ENCODE data around the gene CLIC5. TPM values are rescaled to one million over a fixed set of nuclear protein-coding genes. Genes with fewer than 3 reads are reported as not detected.

CLIC5 gene
- total and polyA plus RNA-seq, 2 of the 8 experiments (the other 6 are each of a cell fraction or from before 2014, with no cell fraction given) = 0.12 to 0.15 TPM

DNA sequence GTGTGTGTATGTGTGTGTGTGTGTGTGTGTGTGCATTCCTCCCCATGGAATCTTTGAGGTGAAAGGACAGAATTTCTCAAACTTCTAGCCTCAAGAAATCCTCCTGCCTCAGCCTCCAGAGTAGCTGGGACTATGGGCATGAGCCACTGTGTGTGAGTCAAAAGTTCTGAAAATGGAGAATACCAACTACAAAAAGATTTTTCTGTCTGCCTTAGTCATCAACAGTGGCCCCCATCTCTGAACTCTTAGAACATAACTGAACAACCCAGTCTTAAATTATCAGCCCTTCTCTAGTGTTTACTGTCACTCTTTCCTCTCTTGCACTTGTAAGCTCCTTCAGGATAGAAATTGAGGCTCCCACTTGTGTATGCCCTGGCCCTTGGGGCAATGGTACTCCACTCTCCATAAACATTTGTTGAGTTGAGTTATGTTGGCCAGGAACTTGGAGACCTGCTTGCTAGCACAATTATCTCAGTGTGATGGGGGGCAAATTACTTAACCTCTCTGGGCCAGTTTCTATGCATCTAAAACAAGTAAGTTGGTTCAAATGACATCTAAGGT, 35.3 kb upstream of the CLIC5 start (continued):
- TF ChIP-seq CHD7 (IDR thresholded peaks at IDR 0.05; ENCODE audit: insufficient replicate concordance, low read length) (no peak), EZH2 (IDR thresholded peaks at IDR 0.05; ENCODE audit: low read depth, low read length, severe bottlenecking) (no peak), ASH2L (IDR thresholded peaks at IDR 0.05; ENCODE audit: low read length) (no peak), HDAC6 (IDR thresholded peaks at IDR 0.05; ENCODE audit: low read depth, low read length) (no peak), RXRA (IDR thresholded peaks at IDR 0.05; ENCODE audit: insufficient read depth, low read depth, low read length) (no peak), CBX8 (IDR thresholded peaks at IDR 0.05; ENCODE audit: borderline replicate concordance, low read depth, low read length) (no peak)
- TF ChIP-seq, protein P1, sequence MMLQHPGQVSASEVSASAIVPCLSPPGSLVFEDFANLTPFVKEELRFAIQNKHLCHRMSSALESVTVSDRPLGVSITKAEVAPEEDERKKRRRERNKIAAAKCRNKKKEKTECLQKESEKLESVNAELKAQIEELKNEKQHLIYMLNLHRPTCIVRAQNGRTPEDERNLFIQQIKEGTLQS (IDR thresholded peaks at IDR 0.05; ENCODE audit: insufficient read depth, low read depth, low read length) = no peak

Measured in H1 (cell line).